B cell (primary cell): ENCODE data around the gene CXorf66.
"Not testable (repeated sequence)": the region's sequence is repeated elsewhere in the genome, so short reads cannot be mapped to it uniquely, and the experiment has no call there.

ENCODE experiments used
- CTCF ChIP-seq: fragments of 200-600 bp; IDR thresholded peaks from one replicate; pipeline ENCODE4 v1.8.0; 2022; ENCODE audit warnings: antibody characterized with exemption, mild to moderate bottlenecking
- EZH2 ChIP-seq: IDR thresholded peaks from 2 replicates; pipeline ENCODE4 v1.6.1; 2012; ENCODE audit warnings: borderline replicate concordance, low read depth, mild to moderate bottlenecking, moderate library complexity, low read length; ENCODE audit not compliant: insufficient read depth, poor library complexity, severe bottlenecking

GRCh38 chrX:139961091-139961490, 4.2 kb downstream of the CXorf66 start:
- not testable (repeated sequence) for TF ChIP-seq CTCF, EZH2
